ENCODE results near the gene RAB5IF.
"Not testable (repeated sequence)": the region's sequence is repeated elsewhere in the genome, so short reads cannot be mapped to it uniquely, and the experiment has no call there.

RAB5IF gene

DNA sequence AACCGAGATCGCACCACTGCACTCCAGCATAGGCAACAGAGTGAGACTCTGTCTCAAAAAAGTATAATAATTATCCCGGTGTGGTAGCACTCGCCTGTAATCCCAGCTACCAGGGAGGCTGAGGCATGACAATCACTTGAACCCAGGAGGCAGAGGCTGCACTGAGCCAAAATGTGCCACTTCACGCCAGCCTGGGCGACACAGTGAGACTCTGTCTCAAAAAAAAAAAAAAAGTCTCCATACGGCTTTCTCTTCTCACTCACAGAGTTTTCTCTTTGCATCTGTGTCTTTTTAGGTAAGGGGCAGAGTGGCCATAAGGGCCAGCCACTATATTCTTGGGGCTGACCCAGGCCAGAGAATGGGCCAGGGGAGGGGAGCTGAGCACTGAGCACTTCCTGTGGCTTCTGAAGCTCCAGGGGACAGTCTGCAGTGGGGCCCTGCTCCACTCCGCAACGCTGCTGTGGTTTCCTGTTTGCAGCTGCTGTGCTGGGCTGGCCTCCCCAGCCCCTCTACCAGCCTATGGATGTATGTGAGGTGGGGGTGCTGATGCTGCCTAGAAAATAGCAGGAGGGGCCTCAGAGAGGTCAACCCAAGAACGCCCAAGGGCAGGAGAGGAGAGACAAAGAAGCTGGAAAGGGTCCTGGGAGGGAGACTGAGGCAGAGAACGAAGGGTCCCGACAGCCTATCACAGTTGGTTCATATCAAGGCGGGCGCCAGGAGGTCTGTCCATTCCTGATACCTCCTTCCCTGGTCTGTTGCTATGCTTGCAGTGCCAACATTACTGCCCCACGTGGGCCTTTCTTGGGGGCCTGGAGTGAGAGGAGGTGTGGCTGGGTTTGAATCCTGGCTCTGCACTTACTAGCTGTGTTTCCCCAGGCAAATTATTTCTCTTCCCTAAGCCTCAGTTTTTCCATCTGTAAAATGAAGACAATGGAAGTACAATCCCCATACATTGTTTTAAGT lies 24.4 kb downstream of the RAB5IF start:
- DNase-seq (ENCODE audit: low spot score) = no peak

DNA sequence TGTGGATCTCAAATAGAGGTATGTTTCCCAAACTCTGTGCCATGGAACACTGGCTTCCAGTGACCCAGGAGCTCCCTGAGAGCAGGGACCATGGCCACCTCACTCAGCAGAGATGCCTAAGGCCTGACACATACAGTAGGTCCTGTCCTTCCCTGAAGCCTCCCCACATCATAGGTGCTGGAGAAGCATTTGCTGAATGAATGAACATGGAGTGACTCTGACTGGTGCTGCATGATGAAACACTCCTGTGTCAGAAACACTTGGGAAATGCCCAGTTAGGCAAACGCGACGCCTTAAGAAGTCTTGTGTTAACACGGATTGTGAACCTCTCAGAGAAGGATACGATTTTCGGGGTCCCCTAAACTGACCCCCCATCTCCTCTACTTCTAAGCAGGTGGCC lies 26.1 kb downstream of the RAB5IF start:
- no peak for DNase-seq (ENCODE audit: low spot score)

- no peak for DNase-seq (ENCODE audit: low spot score)
These were observed 26.5 kb downstream of the RAB5IF start for GRCh38 chr20:36632147-36632486.

GRCh38 chr20:36632487-36633284 lies 27.1 kb downstream of the RAB5IF start:
- no peak for DNase-seq (ENCODE audit: low spot score)

GRCh38 chr20:36633285-36633772 lies 27.8 kb downstream of the RAB5IF start:
- no peak for DNase-seq (ENCODE audit: low spot score)

DNA sequence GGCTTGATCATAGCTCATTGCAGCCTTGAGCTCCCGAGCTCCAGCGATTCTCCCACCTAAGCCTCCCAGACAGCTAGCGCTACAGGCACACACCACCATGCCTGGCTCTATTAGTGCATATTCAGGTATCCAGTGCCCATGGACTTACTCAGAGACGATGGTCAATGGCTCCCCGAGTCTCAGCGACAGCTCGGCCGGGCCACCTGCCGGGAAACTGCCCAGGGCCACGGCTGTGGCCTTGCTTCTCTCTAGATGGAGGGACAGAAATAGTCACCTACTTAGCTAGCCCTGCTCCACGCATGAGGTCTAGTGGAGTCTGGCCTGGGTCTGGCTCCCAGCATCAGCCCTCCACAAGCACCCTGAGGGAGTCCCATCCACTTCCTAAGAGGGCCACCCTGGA lies 28.8 kb downstream of the RAB5IF start:
- DNase-seq (ENCODE audit: low spot score) = no peak

DNA sequence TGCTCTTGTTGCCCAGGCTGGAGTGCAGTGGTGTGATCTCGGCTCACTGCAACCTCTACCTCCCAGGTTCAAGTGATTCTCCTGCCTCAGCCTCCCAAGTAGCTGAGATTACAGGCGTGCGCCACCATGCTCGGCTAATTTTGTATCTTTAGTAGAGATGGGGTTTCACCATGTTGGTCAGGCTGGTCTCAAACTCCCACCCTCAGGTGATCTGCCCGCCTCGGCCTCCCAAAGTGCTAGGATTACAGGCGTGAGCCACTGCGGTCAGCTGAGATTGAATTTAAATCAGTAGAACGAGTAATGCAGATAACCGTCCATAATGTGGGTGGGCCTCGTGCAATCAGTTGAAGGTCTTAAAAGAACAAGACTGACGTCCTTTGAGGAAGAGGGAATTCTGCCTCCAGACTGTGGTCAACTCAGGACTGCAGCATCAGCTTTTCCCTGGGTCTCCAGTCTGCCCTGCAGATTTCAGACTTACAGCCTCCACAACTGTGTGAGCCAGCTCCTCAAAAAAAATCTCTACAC lies 33.4 kb downstream of the RAB5IF start:
- not testable (repeated sequence) for DNase-seq (ENCODE audit: low spot score)

- no peak for DNase-seq (ENCODE audit: low spot score)
These were observed 35.9 kb downstream of the RAB5IF start for GRCh38 chr20:36641506-36641843.

GRCh38 chr20:36642136-36642535 lies 36.6 kb downstream of the RAB5IF start:
- no peak for DNase-seq (ENCODE audit: low spot score)

DNA sequence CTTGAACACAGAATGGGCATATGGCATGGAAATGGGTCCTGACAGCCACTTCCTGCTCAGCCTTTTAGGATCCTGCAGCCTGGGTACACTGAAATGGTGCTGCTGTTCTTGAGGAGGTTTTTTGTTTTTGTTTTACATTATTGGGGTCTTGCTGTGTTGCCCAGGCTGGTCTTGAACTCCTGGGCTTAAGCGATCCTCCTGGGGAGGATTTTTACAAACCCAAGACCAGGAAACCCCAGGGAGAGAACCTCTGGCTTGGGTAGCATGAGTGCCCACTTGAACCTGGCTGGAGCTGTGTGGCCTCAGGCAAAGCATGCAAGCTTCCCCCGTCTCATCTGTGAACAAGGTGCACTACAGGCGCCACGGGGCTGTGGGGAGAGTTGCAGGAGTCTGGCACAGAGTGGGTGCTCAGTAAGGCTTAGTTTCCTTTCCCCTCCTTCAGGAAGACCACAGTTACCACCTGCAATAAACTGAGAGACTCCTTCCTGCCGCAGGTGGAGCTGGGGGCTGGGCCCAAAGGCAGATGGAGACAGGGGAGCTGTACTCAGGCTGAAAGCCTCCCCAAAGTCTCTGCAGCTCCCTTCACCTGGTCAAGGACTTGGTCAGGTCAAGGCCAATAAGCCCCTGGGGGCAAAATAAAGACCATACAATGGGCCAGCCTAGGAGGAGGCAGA lies 38.6 kb downstream of the RAB5IF start:
- no peak for DNase-seq (ENCODE audit: low spot score)

DNA sequence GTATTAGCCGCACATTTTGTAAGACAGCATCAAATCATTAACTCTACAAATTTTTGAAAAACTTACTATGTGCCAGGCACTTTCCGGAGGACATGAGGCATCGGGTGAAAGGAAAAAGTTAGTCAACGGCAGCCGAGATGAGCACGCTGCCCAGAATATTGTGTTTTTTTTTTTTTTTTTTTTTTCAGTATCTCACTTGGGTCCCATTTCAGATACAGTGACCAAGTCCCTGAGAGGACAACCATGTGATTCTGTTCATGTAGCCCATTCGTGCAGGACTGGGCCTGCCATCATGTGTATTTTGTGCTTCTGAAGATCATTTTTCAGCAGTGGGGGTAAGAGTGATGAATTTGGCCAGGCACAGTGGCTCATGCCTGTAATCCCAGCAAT lies 39.1 kb downstream of the RAB5IF start:
- DNase-seq (ENCODE audit: low spot score) = no peak

- DNase-seq (ENCODE audit: low spot score) = no peak
These were observed 39.8 kb downstream of the RAB5IF start for GRCh38 chr20:36645353-36645752.

- DNase-seq (ENCODE audit: low spot score) = no peak
These were observed 40.4 kb downstream of the RAB5IF start, which contains the start of gene SLA2 for GRCh38 chr20:36645998-36646397. SLA2 (minus strand) TSS chr20:36646196; CDS start chr20:36641335, 4,861 bp downstream.

GRCh38 chr20:36646678-36647077 lies 41.1 kb downstream of the RAB5IF start:
- no peak for DNase-seq (ENCODE audit: low spot score)

DNA sequence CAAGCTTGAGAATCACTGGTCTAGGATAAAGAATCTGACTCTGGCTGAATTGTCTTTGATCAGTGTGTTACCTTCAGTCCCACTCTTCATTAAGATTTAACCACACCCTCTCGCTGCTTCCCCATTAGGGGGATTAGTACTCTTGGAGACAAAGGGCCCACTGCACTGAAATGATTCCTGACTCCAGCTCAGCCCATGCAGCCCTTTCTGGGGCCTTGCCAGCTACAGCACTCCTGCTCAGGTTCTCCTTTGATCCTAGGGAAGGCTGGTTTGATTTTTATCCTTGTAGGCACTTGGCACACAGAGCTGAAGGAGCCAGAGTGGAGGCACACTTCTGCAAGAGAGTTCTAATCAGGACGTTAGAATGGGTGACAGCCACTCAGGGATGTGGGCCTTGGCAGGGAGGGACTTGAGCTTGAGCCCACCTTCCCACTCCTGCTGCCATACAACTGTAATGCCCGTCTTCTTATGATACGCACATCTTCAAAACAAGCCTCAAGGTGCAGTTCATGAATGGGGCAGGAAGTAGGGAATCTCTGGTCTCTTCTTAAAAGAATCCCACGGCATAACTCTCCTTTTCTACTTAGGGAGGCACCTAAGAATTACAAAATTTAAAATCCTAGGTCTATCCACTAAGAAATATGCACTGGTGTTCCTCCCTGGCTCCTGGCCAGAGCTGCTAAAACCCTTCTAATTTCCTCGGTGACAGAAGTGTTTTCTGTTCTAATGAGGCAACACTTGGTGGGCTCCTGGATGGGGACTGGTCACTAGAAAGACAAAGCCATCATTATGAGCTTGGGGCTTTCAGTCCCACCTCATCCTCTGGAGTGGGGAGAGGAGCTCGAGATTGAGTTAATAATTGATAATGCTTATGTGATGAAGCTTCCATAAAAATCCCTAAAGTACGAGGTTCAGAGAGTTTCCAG lies 41.9 kb downstream of the RAB5IF start:
- no peak for DNase-seq (ENCODE audit: low spot score)

GRCh38 chr20:36653456-36653855 lies 47.9 kb downstream of the RAB5IF start:
- DNase-seq (ENCODE audit: low spot score) = no peak

GRCh38 chr20:36654506-36654905 lies 48.9 kb downstream of the RAB5IF start:
- DNase-seq (ENCODE audit: low spot score) = no peak

GRCh38 chr20:36655004-36655403 lies 49.4 kb downstream of the RAB5IF start:
- DNase-seq (ENCODE audit: low spot score) = no peak

DNA sequence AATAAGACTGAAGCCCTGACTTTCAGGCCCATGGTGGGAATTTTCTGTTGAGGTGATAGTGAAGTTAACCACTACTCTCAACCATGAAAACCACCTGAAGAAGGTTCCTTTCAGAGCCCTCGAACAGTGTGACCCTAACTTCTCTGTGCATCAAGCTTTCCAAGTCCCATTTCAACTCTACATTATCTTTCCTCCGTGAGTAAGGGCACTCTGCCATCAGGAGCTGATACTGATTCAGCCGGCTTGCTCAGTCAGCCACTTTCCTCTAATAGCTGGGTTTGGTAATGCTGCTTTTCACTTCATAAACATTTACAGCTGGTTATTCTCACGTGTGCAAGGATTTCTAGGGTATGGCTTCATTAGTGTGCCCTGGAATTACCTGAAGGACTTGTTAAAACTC lies 51.2 kb downstream of the RAB5IF start:
- no peak for DNase-seq (ENCODE audit: low spot score)

- DNase-seq (ENCODE audit: low spot score) = no peak
These were observed 52.7 kb downstream of the RAB5IF start for GRCh38 chr20:36658300-36658699.
